GM18498 (cell line): Measurements from ENCODE around the gene CNDP1.

ENCODE experiments used
- ATAC-seq: cut with Tn5 transposase; IDR thresholded peaks from one replicate; pipeline ENCODE4 v1.9.1; 2021; ENCODE audit warnings: mild to moderate bottlenecking, moderate library complexity; ENCODE audit not compliant: unreplicated experiment

The CNDP1 gene

GRCh38 chr18:74574916-74575315 is 40.6 kb downstream of the CNDP1 start:
- no peak for ATAC-seq

GRCh38 chr18:74577019-74577418 is 42.7 kb downstream of the CNDP1 start:
- ATAC-seq = no peak

GRCh38 chr18:74579496-74580065 is 45.3 kb downstream of the CNDP1 start:
- no peak for ATAC-seq

- no peak for ATAC-seq
Measured at GRCh38 chr18:74582642-74583041, 48.3 kb downstream of the CNDP1 start.

GRCh38 chr18:74587441-74587840 is 53.1 kb downstream of the CNDP1 start:
- ATAC-seq = no peak

- ATAC-seq = no peak
Measured at GRCh38 chr18:74589021-74589420, 54.7 kb downstream of the CNDP1 start.

- ATAC-seq = no peak
Measured at GRCh38 chr18:74589811-74590210, 55.5 kb downstream of the CNDP1 start.

GRCh38 chr18:74590671-74591070 is 56.4 kb downstream of the CNDP1 start:
- ATAC-seq = no peak

- no peak for ATAC-seq
Measured at GRCh38 chr18:74595431-74595830, 61.1 kb downstream of the CNDP1 start.

GRCh38 chr18:74597034-74597661 is 62.8 kb downstream of the CNDP1 start:
- peak; percentile 39 for ATAC-seq

- ATAC-seq = peak; percentile 83
Measured at GRCh38 chr18:74597662-74598349, 63.5 kb downstream of the CNDP1 start, which contains the start of gene ZNF407. ZNF407 (plus strand) TSS chr18:74597870; CDS start chr18:74631020, 33,150 bp downstream.

- ATAC-seq = peak; percentile 71
Measured at GRCh38 chr18:74598350-74599001, 64.2 kb downstream of the CNDP1 start.

- no peak for ATAC-seq
Measured at GRCh38 chr18:74604361-74604760, 70.1 kb downstream of the CNDP1 start.

- no peak for ATAC-seq
Measured at GRCh38 chr18:74604774-74605173, 70.5 kb downstream of the CNDP1 start.

GRCh38 chr18:74608681-74609080 is 74.4 kb downstream of the CNDP1 start:
- no peak for ATAC-seq

- ATAC-seq = no peak
Measured at GRCh38 chr18:74609535-74609934, 75.2 kb downstream of the CNDP1 start.

GRCh38 chr18:74610051-74610615 is 75.8 kb downstream of the CNDP1 start:
- ATAC-seq = no peak

GRCh38 chr18:74610860-74611259 is 76.6 kb downstream of the CNDP1 start:
- ATAC-seq = no peak

- no peak for ATAC-seq
Measured at GRCh38 chr18:74611765-74612164, 77.5 kb downstream of the CNDP1 start.

GRCh38 chr18:74613381-74613780 is 79.1 kb downstream of the CNDP1 start:
- ATAC-seq = peak; percentile 65

- ATAC-seq = no peak
Measured at GRCh38 chr18:74616494-74616893, 82.2 kb downstream of the CNDP1 start.
